Measurements from ENCODE around the gene HTT. TPM values are rescaled to one million over a fixed set of nuclear protein-coding genes. Genes with fewer than 3 reads are reported as not detected.

HTT gene
- total RNA-seq, 1 experiment from 2014 or later: 64.4 TPM

DNA sequence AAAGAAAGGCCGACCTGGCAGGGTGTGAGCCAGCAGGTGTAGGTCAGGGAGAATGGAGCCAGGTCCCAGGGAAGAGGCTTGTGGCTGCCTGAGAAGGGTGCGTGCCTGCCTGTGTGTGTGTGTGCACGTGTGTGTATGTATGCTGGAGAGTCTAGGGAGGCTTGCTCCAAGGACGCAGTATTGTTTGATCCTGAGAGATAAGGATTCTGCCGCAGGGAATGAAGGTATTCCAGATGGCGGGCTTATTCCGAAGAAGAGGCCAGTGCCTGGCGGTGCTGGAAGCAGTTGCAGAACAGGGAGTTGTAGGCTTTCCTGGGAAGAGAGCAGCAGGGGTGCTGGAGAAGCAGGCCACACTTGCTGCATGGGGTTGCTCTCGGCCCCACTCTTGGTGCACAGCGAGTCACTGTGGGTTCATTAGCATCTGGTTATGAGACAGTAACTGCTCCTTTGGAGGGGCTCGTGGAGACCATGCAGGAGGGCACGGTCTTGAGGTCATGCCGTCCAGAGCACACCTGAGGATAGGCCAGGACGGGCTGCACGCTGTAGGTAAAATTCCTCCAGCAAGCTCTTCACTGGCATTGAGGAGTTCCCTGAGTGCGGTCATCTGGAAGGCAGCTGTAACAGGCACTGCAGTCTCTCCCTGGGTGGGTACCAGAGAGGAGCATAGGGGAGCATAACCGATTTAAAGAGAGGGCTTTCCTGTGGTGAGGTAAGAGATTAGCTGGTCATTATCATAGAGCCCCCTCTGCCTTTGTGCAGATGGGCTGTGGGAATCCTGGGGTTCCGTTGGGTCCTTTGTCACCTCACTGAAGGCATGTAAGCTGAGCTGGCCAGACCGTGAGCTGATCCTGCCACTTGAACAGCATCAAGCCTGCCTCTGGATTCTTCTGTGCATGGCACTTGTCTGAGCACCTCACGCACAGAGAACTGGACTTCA, 144.6 kb downstream of the HTT start:
- Mint-ChIP-seq H3K9me3 (no peaks in the 10 kb centered on the region), H3K36me3 (ENCODE audit: insufficient read depth in 1 of 3, low read depth in 3 of 3) (peaks cover 34 to 89% (median 78%) of the 10 kb centered on the region in 3 experiments; a peak in 6 of 7 replicates), H3K27ac (peak overlapping the region; percentile 30 to 72 (median 68); a peak in 4 of 7 replicates), H3K27me3 (ENCODE audit: low read depth) (no peaks in the 10 kb centered on the region), H3K4me3 (no peak overlapping the region), H3K4me1 (no peaks in the 10 kb centered on the region)
- Histone ChIP-seq H4K91ac (ENCODE audit: insufficient read length, low read depth, low read length) (no peak overlapping the region), H4K20me1 (ENCODE audit: control insufficient read depth, insufficient read depth, insufficient read length) (no peaks in the 10 kb centered on the region), H2BK15ac (ENCODE audit: low read depth, low read length) (no peak overlapping the region), H3K9ac (ENCODE audit: extremely low read depth, insufficient read length, low read length) (no peak overlapping the region), H3K4me1 (ENCODE audit: insufficient read depth, low read length) (no peaks in the 10 kb centered on the region), H3K56ac (ENCODE audit: insufficient read length, low read depth, low read length) (no peak overlapping the region), H3K4me2 (ENCODE audit: insufficient read depth, insufficient read length, low read length) (no peak overlapping the region), H3K18ac (ENCODE audit: insufficient read length, low read depth, low read length) (no peak overlapping the region), H3T11ph (ENCODE audit: low read length) (no peak overlapping the region), H2AFZ (ENCODE audit: low read length) (no peak overlapping the region), H2BK20ac (ENCODE audit: low read depth, low read length, poor library complexity, severe bottlenecking) (no peak overlapping the region), H3K23me2 (ENCODE audit: insufficient read length, low read depth, low read length, poor library complexity, severe bottlenecking) (no peaks in the 10 kb centered on the region), H2BK12ac (ENCODE audit: insufficient read length, low read depth, low read length) (no peak overlapping the region), H2BK5ac (ENCODE audit: insufficient read length, low read length) (no peak overlapping the region), H2BK120ac (ENCODE audit: low read depth, low read length, poor library complexity, severe bottlenecking) (no peak overlapping the region), H4K5ac (ENCODE audit: insufficient read length, low read depth, low read length) (no peak overlapping the region), H3K9me3 (ENCODE audit: control insufficient read depth, low read depth, low read length) (no peaks in the 10 kb centered on the region), H3K4ac (ENCODE audit: low read depth, low read length) (no peak overlapping the region), H3K79me1 (ENCODE audit: insufficient read depth, low read depth, low read length, poor library complexity, severe bottlenecking) (no peaks in the 10 kb centered on the region), H4K8ac (replicated peaks; ENCODE audit: insufficient read length, low read depth, low read length) (no peak overlapping the region), H3K27me3 (ENCODE audit: insufficient read depth, low read length) (no peaks in the 10 kb centered on the region), H3K27ac (ENCODE audit: insufficient read length, low read depth, low read length) (no peak overlapping the region), H3K14ac (ENCODE audit: insufficient read depth, low read length) (no peak overlapping the region), H3K23ac (ENCODE audit: insufficient read length, low read depth, low read length) (no peak overlapping the region), H2AK5ac (ENCODE audit: insufficient read length, low read length) (no peak overlapping the region), H3K79me2 (ENCODE audit: insufficient read depth, low read length) (no peaks in the 10 kb centered on the region)
- WGBS (ENCODE audit: extremely low coverage, insufficient read length, low lambda C conversion rate): no CpG with 5 or more reads among the region's 20 CpGs
- DNase-seq: no peak
- TF ChIP-seq, protein P1, sequence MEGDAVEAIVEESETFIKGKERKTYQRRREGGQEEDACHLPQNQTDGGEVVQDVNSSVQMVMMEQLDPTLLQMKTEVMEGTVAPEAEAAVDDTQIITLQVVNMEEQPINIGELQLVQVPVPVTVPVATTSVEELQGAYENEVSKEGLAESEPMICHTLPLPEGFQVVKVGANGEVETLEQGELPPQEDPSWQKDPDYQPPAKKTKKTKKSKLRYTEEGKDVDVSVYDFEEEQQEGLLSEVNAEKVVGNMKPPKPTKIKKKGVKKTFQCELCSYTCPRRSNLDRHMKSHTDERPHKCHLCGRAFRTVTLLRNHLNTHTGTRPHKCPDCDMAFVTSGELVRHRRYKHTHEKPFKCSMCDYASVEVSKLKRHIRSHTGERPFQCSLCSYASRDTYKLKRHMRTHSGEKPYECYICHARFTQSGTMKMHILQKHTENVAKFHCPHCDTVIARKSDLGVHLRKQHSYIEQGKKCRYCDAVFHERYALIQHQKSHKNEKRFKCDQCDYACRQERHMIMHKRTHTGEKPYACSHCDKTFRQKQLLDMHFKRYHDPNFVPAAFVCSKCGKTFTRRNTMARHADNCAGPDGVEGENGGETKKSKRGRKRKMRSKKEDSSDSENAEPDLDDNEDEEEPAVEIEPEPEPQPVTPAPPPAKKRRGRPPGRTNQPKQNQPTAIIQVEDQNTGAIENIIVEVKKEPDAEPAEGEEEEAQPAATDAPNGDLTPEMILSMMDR (conservative IDR thresholded peaks at IDR 0.05): no peak
